NT2/D1 (cell line): ENCODE measurements around the gene CFAP74.

Source experiments
- SUZ12 ChIP-seq: IDR thresholded peaks from 2 replicates; pipeline ENCODE4 v1.6.1; 2011; ENCODE audit not compliant: insufficient read length, insufficient read depth; ENCODE audit errors: extremely low read depth
- YY1 ChIP-seq: IDR thresholded peaks from 2 replicates; pipeline ENCODE4 v1.6.1; 2011; ENCODE audit not compliant: insufficient read length, insufficient read depth
- ZNF274 ChIP-seq: IDR thresholded peaks from 2 replicates; pipeline ENCODE4 v1.6.1; 2011; ENCODE audit warnings: mild to moderate bottlenecking, low read depth, low read length

GRCh38 chr1:1957533-1957961 is 46.0 kb downstream of the CFAP74 start:
- TF ChIP-seq ZNF274, result no peak
- TF ChIP-seq YY1, result no peak
- no peak for TF ChIP-seq SUZ12
